Upper lobe of left lung (tissue), 6 donors: ENCODE results near the gene TMC3. TPM values are rescaled to one million over a fixed set of nuclear protein-coding genes. Genes with fewer than 3 reads are reported as not detected.

Experiments used
- ATAC-seq, 2 donors: fragments of 200-7000 bp; cut with Tn5 transposase; one replicate each; pipeline ENCODE4 v1.9.1; 2022; ENCODE audit warnings: mild to moderate bottlenecking in 2 of 2, moderate library complexity in 2 of 2; ENCODE audit not compliant: low FRiP score in 2 of 2
- DNase-seq, 2 donors: peaks; one replicate each; pipeline ENCODE4 v3.0.0-alpha.2; 2019 to 2020
- H3K27ac ChIP-seq, 4 donors: fragments of 200-600 bp; sonication (generic); one replicate each; pipeline ENCODE4 v1.5.1; 2016 to 2019
- H3K27me3 ChIP-seq, 4 donors: fragments of 200-600 bp; sonication (generic); one replicate each; pipeline ENCODE4 v1.5.1; 2017 to 2019
- H3K36me3 ChIP-seq, 4 donors: fragments of 200-600 bp; sonication (generic); one replicate each; pipeline ENCODE4 v1.5.1; 2016 to 2019
- H3K4me1 ChIP-seq, 4 donors: fragments of 200-600 bp; sonication (generic); one replicate each; pipeline ENCODE4 v1.5.1; 2018 to 2019
- H3K4me3 ChIP-seq, 4 donors: fragments of 200-600 bp; sonication (generic); one replicate each; pipeline ENCODE4 v1.5.1; 2017 to 2019; ENCODE audit warnings: mild to moderate bottlenecking in 2 of 4, moderate library complexity in 1 of 4
- H3K9me3 ChIP-seq, 4 donors: fragments of 200-600 bp; sonication (generic); one replicate each; pipeline ENCODE4 v1.5.1; 2018 to 2019
- EP300 ChIP-seq, 4 donors: sonication (generic); formaldehyde crosslinking; IDR thresholded peaks; one replicate each; pipeline ENCODE4 v1.5.1; 2017; ENCODE audit warnings: antibody characterized with exemption in 4 of 4, control low read depth in 2 of 4
- POLR2A ChIP-seq, 4 donors: fragments of 450-650 bp; IDR thresholded peaks; one replicate each; pipeline ENCODE4 v1.5.1; 2016 to 2017; ENCODE audit warnings: antibody characterized with exemption in 4 of 4, mild to moderate bottlenecking in 2 of 4
- POLR2AphosphoS5 ChIP-seq, 2 donors: sonication (generic); formaldehyde crosslinking; IDR thresholded peaks; one replicate each; pipeline ENCODE4 v1.5.1; 2017; ENCODE audit warnings: antibody characterized with exemption in 2 of 2
- WGBS, 2 donors: methylation state at CpG; one replicate each; pipeline ENCODE4 v1.1.5; 2017 to 2018; 5-methylcytosine and 5-hydroxymethylcytosine counted together
- total RNA-seq, 6 donors: library from RNA; depleted of rRNA in 4 of 6; stranded (reverse); fragments of >200 nt in 4 of 6; gene quantifications; one replicate each; pipeline versions ENCODE4 v1.1.0 to v1.2.1, GENCODE V29; 2016 to 2021
- TF ChIP-seq, protein P1 (sequence below), 6 experiments: fragments of 450-650 bp in 4 of 6; fragments of 200-600 bp in 2 of 6; sonication (generic) in 2 of 6; IDR thresholded peaks; one replicate each; pipeline ENCODE4 v1.5.1; 2016 to 2019; ENCODE audit warnings: antibody characterized with exemption in 6 of 6
- donor health status: DM: no; HTN: no; CAD: no; lungs with moderate emphysema.
- donor health status: DM: no; HTN: yes; CAD: no; lungs with severe emphysema.

Gene TMC3
- total RNA-seq, 6 donors from 2014 or later, result not detected

GRCh38 chr15:81310480-81310879 lies 63.5 kb downstream of the TMC3 start:
- peak overlapping the region; percentile 61 to 79 (median 68) for H3K27ac ChIP-seq
- TF ChIP-seq, protein P1, sequence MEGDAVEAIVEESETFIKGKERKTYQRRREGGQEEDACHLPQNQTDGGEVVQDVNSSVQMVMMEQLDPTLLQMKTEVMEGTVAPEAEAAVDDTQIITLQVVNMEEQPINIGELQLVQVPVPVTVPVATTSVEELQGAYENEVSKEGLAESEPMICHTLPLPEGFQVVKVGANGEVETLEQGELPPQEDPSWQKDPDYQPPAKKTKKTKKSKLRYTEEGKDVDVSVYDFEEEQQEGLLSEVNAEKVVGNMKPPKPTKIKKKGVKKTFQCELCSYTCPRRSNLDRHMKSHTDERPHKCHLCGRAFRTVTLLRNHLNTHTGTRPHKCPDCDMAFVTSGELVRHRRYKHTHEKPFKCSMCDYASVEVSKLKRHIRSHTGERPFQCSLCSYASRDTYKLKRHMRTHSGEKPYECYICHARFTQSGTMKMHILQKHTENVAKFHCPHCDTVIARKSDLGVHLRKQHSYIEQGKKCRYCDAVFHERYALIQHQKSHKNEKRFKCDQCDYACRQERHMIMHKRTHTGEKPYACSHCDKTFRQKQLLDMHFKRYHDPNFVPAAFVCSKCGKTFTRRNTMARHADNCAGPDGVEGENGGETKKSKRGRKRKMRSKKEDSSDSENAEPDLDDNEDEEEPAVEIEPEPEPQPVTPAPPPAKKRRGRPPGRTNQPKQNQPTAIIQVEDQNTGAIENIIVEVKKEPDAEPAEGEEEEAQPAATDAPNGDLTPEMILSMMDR (IDR thresholded peaks at IDR 0.05), result no peak
- no peak for TF ChIP-seq POLR2A (IDR thresholded peaks at IDR 0.05)
- no peak for TF ChIP-seq POLR2AphosphoS5 (IDR thresholded peaks at IDR 0.05)
- no peak for TF ChIP-seq EP300 (IDR thresholded peaks at IDR 0.05)
- H3K9me3 ChIP-seq, result no peaks in the 10 kb centered on the region
- DNase-seq, result no peak
- 94 to 96% methylated on average over 5 of the region's 5 CpGs for WGBS, 2 donors
- H3K27me3 ChIP-seq, result no peaks in the 10 kb centered on the region
- no peak overlapping the region for H3K4me3 ChIP-seq
- peaks cover 7 to 24% (median 15%) of the 10 kb centered on the region in 4 donors for H3K4me1 ChIP-seq
- H3K36me3 ChIP-seq, result peaks cover 21 to 71% (median 29%) of the 10 kb centered on the region in 4 donors
- ATAC-seq, result no peak

- DNase-seq (no peak), ATAC-seq (no peak)
- Histone ChIP-seq H3K36me3 (peaks cover 21 to 77% (median 33%) of the 10 kb centered on the region in 4 donors), H3K27me3 (no peaks in the 10 kb centered on the region), H3K4me1 (peaks cover 7 to 24% (median 16%) of the 10 kb centered on the region in 4 donors), H3K27ac (no peak overlapping the region), H3K4me3 (no peak overlapping the region), H3K9me3 (no peaks in the 10 kb centered on the region)
- WGBS, 2 donors, result 92 to 94% methylated on average over 8 of the region's 8 CpGs
- TF ChIP-seq, protein P1 (IDR thresholded peaks at IDR 0.05), result no peak
- TF ChIP-seq EP300 (IDR thresholded peaks at IDR 0.05) (no peak), POLR2AphosphoS5 (IDR thresholded peaks at IDR 0.05) (no peak), POLR2A (IDR thresholded peaks at IDR 0.05) (no peak)
Measured at GRCh38 chr15:81309647-81310450, 64.2 kb downstream of the TMC3 start.

DNA sequence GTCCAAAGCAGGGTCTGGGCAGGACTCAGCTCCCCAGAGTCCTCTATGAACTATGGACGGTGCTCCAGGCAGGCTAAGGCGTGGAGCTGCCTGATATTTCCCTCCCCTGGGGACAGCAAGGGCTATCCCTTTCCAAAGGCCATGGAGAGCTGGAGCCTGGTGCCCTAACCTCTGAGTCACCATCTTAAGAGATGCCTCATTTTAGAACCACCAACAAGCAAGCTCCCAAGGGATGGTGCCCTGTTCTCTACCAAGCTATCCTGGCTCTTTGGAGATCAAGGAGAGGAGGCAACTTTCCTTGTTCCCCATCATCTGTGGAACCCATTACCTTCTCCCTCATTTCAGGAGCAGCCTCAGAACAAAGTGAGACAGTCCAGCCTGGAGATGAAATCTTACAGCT lies 65.8 kb downstream of the TMC3 start:
- H3K4me1 ChIP-seq, result peaks cover 20 to 38% (median 29%) of the 10 kb centered on the region in 4 donors
- WGBS, 2 donors, result 96 to 100% methylated on average over 1 to 2 of the region's 2 CpGs
- H3K9me3 ChIP-seq, result no peaks in the 10 kb centered on the region
- TF ChIP-seq EP300 (IDR thresholded peaks at IDR 0.05), result no peak
- H3K4me3 ChIP-seq, result no peak overlapping the region
- no peak overlapping the region for H3K27ac ChIP-seq
- ATAC-seq (no peak), DNase-seq (no peak)
- H3K27me3 ChIP-seq, result no peaks in the 10 kb centered on the region
- peaks cover 21 to 89% (median 39%) of the 10 kb centered on the region in 4 donors for H3K36me3 ChIP-seq

DNA sequence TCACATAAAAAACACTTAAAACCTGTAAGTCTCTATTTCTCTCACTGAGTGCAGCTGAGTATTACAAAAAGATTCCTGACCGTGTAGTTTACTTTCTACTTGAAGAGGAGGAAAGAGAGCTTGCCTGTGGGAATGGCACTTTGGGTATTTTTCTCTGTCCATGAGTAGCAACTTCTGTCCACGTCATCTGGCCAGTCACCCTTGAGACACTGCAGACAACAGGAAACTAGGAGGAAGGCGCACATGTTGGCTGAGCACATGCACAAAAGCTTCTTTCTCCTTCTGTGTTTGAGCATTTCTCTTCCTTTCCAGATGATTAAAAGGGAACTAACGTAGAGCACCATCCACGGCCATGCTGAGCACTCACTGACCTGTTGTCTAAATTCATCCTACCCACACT lies 69.8 kb downstream of the TMC3 start:
- peaks cover 25 to 38% (median 35%) of the 10 kb centered on the region in 4 donors for H3K4me1 ChIP-seq
- no peak overlapping the region for H3K4me3 ChIP-seq
- peaks cover 21 to 99% (median 49%) of the 10 kb centered on the region in 4 donors for H3K36me3 ChIP-seq
- peak; percentile 13 to 67 for ATAC-seq
- no peaks in the 10 kb centered on the region for H3K27me3 ChIP-seq
- peak in 1 of 2 donors; percentile 67 for DNase-seq
- H3K27ac ChIP-seq, result peak overlapping the region; percentile 58 to 74 (median 70)
- WGBS, 2 donors, result 28 to 29% methylated on average over 5 of the region's 5 CpGs
- TF ChIP-seq, protein P1 (IDR thresholded peaks at IDR 0.05), result no peak
- TF ChIP-seq EP300 (IDR thresholded peaks at IDR 0.05) (no peak), POLR2A (IDR thresholded peaks at IDR 0.05) (no peak), POLR2AphosphoS5 (IDR thresholded peaks at IDR 0.05) (no peak)
- no peaks in the 10 kb centered on the region for H3K9me3 ChIP-seq

DNA sequence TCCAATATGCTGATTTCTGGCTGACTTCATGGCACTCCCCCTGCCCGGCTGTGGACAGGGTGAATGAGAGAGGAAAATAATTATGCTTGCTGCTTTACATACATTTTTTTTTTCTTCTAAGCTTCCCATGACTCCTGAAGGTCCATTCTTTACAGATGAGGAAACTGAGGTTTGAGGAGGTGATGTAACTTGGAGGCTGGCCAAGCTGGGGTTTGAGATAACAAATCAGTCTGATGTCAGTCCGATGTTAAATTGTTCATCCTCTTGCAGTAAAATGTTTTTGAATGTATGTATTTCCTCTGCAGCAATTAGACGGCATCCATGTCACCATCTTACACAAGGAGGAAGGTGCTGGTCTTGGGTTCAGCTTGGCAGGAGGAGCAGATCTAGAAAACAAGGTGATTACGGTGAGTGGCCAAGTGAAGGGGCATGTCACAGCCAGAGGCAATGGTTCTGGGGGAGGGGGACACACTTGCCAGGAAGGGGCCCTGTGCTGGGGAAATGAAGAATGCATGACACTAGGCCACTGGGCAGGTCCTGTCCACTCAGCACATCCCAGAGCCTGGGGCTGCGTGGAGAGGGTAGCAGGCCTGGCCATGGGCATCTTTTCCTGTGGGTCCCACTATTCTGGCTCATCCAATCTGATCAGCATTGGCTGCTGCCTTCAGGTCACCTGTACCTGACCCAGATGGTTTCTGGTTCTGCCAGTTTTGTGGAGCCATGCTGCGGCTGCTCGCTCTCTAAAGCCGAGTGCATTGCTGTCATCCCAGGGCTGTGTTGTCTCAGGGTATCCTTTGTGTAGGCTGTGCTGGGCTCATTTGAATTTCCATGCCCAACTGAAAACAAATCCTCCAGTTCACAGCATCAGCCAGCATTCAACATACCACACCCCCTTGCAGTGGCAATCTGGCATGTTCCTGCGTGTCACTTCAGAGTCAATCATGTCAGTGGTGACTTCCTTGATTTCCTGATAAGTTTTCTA lies 70.5 kb downstream of the TMC3 start:
- Histone ChIP-seq H3K4me1 (peaks cover 25 to 39% (median 37%) of the 10 kb centered on the region in 4 donors), H3K9me3 (no peaks in the 10 kb centered on the region), H3K4me3 (no peak overlapping the region), H3K36me3 (peaks cover 18 to 93% (median 46%) of the 10 kb centered on the region in 4 donors), H3K27me3 (no peaks in the 10 kb centered on the region), H3K27ac (peak overlapping the region; percentile 58 to 74 (median 70))
- no peak for ATAC-seq
- DNase-seq, result no peak
- no peak for TF ChIP-seq EP300 (IDR thresholded peaks at IDR 0.05)
- TF ChIP-seq, protein P1 (IDR thresholded peaks at IDR 0.05), result no peak
- TF ChIP-seq POLR2AphosphoS5 (IDR thresholded peaks at IDR 0.05), result no peak
- TF ChIP-seq POLR2A (IDR thresholded peaks at IDR 0.05), result no peak
- WGBS, 2 donors, result 70 to 72% methylated on average over 8 to 9 of the region's 9 CpGs
